Kidney (tissue), 22 donors: ENCODE measurements around the gene TOE1. TPM values are rescaled to one million over a fixed set of nuclear protein-coding genes. Genes with fewer than 3 reads are reported as not detected.
"Not testable (repeated sequence)": the region's sequence is repeated elsewhere in the genome, so short reads cannot be mapped to it uniquely, and the experiment has no call there.

Source experiments
- DNase-seq, 5 donors: peaks; one replicate each; pipeline ENCODE4 v3.0.0-alpha.2; 2013 to 2020
- FAIRE-seq: peaks from 2 replicates; lab custom pipeline; 2012; peaks lifted over from hg19 to GRCh38; lab: Jason Lieb, UNC
- H3K27ac ChIP-seq, 2 donors: one replicate each; pipeline ENCODE4 v1.7.0; 2013; ENCODE audit warnings: low read depth in 2 of 2, low read length in 2 of 2, inconsistent platforms in 1 of 2
- H3K27me3 ChIP-seq: one replicate; pipeline ENCODE4 v1.7.1; 2013; ENCODE audit warnings: low read length, inconsistent platforms; ENCODE audit not compliant: control insufficient read depth, insufficient read depth
- H3K36me3 ChIP-seq, 3 donors: one replicate each; pipeline versions ENCODE4 v1.7.0 to v1.7.1; 2013; ENCODE audit warnings: low read length in 3 of 3, control low read depth in 1 of 3, inconsistent platforms in 1 of 3; ENCODE audit not compliant: insufficient read depth in 3 of 3, control insufficient read depth in 2 of 3
- H3K4me1 ChIP-seq, 3 donors: one replicate each; pipeline versions ENCODE4 v1.7.0 to v1.7.1; 2013; ENCODE audit warnings: low read length in 3 of 3, inconsistent platforms in 1 of 3, low read depth in 1 of 3; ENCODE audit not compliant: control insufficient read depth in 2 of 3, insufficient read depth in 2 of 3
- H3K4me3 ChIP-seq, 3 donors: one replicate each; pipeline versions ENCODE4 v1.7.0 to v1.8.1; 2013; ENCODE audit warnings: low read length in 3 of 3, control low read depth in 1 of 3, inconsistent platforms in 1 of 3
- H3K9ac ChIP-seq, 3 donors: one replicate each; pipeline versions ENCODE4 v1.7.0 to v1.7.1; 2013; ENCODE audit warnings: low read length in 3 of 3, control low read depth in 1 of 3, inconsistent platforms in 1 of 3
- H3K9me3 ChIP-seq, 3 donors: one replicate each; pipeline versions ENCODE4 v1.7.0 to v1.7.1; 2013; ENCODE audit warnings: low read length in 3 of 3, control low read depth in 1 of 3, inconsistent platforms in 1 of 3; ENCODE audit not compliant: control insufficient read depth in 2 of 3, insufficient read depth in 1 of 3
- intact Hi-C: fragments of 100-400 bp; cut with DNase I; formaldehyde crosslinking; loops from one replicate; pipeline ENCODE4 v1.11.1; 2022
- long read RNA-seq, 10 donors: library from polyadenylated mRNA in 1 of 10; unstranded in 1 of 10; transcript quantifications; one replicate each; pipeline ENCODE4 v2.0.0 and lab custom pipeline, GENCODE V29; 2021 to 2026
- polyA plus RNA-seq: library from polyadenylated mRNA; stranded (reverse); fragments of 350-450 nt; fragmentation: Illumina TruSeq; extraction: RNeasy Lipid Tissue Mini Kit (QIAGEN cat#74804); gene quantifications from one replicate; pipeline ENCODE4 v1.2.3, GENCODE V29; 2014; ENCODE audit warnings: low read depth, low replicate concordance; ENCODE audit not compliant: insufficient read depth
- total RNA-seq: library from RNA; stranded (reverse); fragmentation: NEBNext Ultra II Directional; extraction: Animal tissue kit (Norgen Biotek cat#: 25700); gene quantifications from one replicate; pipeline ENCODE4 v1.2.1, GENCODE V29; 2021
- TF ChIP-seq, protein P1 (sequence below): IDR thresholded peaks from 3 replicates; pipeline ENCODE4 v1.5.1; 2012; ENCODE audit warnings: mild to moderate bottlenecking, moderate library complexity, borderline replicate concordance; ENCODE audit not compliant: insufficient read depth; ENCODE audit errors: extremely low read depth
- donor health status: control.
- donor health status: control.
- donor health status: control.
- donor health status: control.
- donor health status: control.
- donor health status: DM: yes; HTN: yes; CAD: no.
- donor health status: Normal renal cell carcinoma (clear cell type).

Gene TOE1
- total RNA-seq (10.4 TPM), polyA plus RNA-seq (7.3 TPM)
- long read RNA-seq, donor 1, partial matches to known transcripts: 0 of 2 reads
- long read RNA-seq, donor 1, other reads (novel, unspliced or antisense): 0 of 2 reads
- long read RNA-seq, donor 2, partial matches to known transcripts: 0 of 4 reads
- long read RNA-seq, donor 2, other reads (novel, unspliced or antisense): 0 of 4 reads
- long read RNA-seq, donor 3, partial matches to known transcripts: 0 of 2 reads
- long read RNA-seq, donor 3, other reads (novel, unspliced or antisense): 0 of 2 reads
- long read RNA-seq, donor 4, partial matches to known transcripts: 0 of 2 reads
- long read RNA-seq, donor 4, other reads (novel, unspliced or antisense): 0 of 2 reads
- long read RNA-seq, donor 5, partial matches to known transcripts: 0 of 1 reads
- long read RNA-seq, donor 5, other reads (novel, unspliced or antisense): 0 of 1 reads
- long read RNA-seq, donor 6, partial matches to known transcripts: 0 of 1 reads
- long read RNA-seq, donor 6, other reads (novel, unspliced or antisense): 0 of 1 reads
- long read RNA-seq, donor 7, partial matches to known transcripts: 2 of 10 reads
- long read RNA-seq, donor 7, other reads (novel, unspliced or antisense): 4 of 10 reads
- long read RNA-seq, donor 8, partial matches to known transcripts: 0 of 4 reads
- long read RNA-seq, donor 8, other reads (novel, unspliced or antisense): 0 of 4 reads
- long read RNA-seq, donor 9, partial matches to known transcripts: 0 of 1 reads
- long read RNA-seq, donor 9, other reads (novel, unspliced or antisense): 0 of 1 reads
- long read RNA-seq, donor 10, partial matches to known transcripts: 13 of 16 reads
- long read RNA-seq, donor 10, other reads (novel, unspliced or antisense): 0 of 16 reads

DNA sequence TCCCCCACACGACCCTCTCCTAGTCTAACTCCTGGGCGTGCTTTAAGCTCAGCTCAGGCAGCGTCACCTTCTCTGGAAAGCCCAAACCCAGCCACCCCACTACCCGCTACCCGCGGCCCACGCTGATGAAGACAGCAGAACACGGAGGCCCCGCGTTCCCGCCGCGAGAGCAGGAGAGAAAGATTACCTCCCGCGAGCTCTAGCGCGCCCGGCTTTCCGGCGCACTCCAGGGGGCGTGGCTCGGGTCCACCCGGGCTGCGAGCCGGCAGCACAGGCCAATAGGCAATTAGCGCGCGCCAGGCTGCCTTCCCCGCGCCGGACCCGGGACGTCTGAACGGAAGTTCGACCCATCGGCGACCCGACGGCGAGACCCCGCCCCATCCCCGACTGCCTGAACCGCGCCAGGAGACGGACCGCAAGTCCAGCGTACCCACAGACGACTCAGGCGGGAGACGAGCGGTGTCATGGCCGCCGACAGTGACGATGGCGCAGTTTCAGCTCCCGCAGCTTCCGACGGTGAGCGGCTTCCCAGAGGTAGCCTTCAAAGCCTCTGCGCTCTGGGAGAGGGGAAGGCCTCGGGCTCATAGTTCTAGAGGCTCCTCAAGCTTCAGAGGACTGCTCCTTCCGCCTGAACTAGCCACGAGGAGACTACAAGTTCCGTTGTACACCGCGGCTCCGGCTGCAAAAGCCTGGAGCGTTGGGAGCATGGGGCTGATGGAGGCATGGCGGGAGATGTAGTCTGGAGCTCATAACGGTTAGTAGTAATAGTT is at the start of gene TOE1, which contains the start of gene MUTYH:
TSS of gene TOE1 (plus strand) at position 382 of the 770 bp plus-strand sequence. CDS start at position 465, 83 bp downstream.
TSS of gene MUTYH (minus strand) at position 652 of the 770 bp plus-strand sequence. CDS start 5,935 bp downstream, outside the sequence.
- peak within 1 kb of the TSS; percentile 74 to 95 (median 91) for H3K9ac ChIP-seq
- FAIRE-seq: no peak
- peak within 1 kb of the TSS; percentile 92 to 99 (median 95) for H3K4me3 ChIP-seq
- peaks cover 0 to 30% (median 19%) of the 10 kb centered on the region in 3 donors for H3K36me3 ChIP-seq
- H3K9me3 ChIP-seq: no peaks in the 10 kb centered on the region
- DNase-seq: peak; percentile 95 to 98 (median 96)
- TF ChIP-seq, protein P1, sequence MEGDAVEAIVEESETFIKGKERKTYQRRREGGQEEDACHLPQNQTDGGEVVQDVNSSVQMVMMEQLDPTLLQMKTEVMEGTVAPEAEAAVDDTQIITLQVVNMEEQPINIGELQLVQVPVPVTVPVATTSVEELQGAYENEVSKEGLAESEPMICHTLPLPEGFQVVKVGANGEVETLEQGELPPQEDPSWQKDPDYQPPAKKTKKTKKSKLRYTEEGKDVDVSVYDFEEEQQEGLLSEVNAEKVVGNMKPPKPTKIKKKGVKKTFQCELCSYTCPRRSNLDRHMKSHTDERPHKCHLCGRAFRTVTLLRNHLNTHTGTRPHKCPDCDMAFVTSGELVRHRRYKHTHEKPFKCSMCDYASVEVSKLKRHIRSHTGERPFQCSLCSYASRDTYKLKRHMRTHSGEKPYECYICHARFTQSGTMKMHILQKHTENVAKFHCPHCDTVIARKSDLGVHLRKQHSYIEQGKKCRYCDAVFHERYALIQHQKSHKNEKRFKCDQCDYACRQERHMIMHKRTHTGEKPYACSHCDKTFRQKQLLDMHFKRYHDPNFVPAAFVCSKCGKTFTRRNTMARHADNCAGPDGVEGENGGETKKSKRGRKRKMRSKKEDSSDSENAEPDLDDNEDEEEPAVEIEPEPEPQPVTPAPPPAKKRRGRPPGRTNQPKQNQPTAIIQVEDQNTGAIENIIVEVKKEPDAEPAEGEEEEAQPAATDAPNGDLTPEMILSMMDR: peak; percentile 11
- no peaks in the 10 kb centered on the region for H3K27me3 ChIP-seq
- H3K4me1 ChIP-seq: peaks cover 0 to 17% (median 10%) of the 10 kb centered on the region in 3 donors
- H3K27ac ChIP-seq: peak within 1 kb of the TSS; percentile 98
- intact Hi-C loops: no loop called here

DNA sequence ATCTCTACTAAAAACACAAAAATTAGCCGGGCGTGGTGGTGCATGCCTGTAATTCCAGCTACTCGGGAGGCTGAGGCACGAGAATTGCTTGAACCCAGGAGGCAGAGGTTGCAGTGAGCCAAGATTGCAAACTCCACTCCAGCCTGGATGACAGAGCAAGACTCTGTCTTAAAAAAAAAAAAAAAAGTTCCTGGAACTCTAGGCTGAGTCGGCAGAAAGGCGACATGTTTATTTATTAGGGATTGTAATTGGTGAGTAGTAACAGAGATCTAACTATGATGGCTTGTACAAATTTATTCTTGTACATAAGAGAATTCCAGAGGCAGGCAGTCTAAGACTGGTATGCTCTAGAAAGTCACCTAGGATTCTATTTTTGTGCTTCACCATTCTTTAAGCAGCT is 49.0 kb upstream of the TOE1 start:
- H3K27ac ChIP-seq, H3K4me3 ChIP-seq, H3K36me3 ChIP-seq, H3K9me3 ChIP-seq, H3K27me3 ChIP-seq, intact Hi-C loops, FAIRE-seq, H3K4me1 ChIP-seq, H3K9ac ChIP-seq, DNase-seq: not testable (repeated sequence)

- intact Hi-C loops: no loop called here
- Histone ChIP-seq H3K27me3 (no peaks in the 10 kb centered on the region), H3K27ac (no peak overlapping the region), H3K9me3 (no peaks in the 10 kb centered on the region), H3K4me3 (no peak overlapping the region), H3K9ac (no peak overlapping the region), H3K36me3 (no peaks in the 10 kb centered on the region), H3K4me1 (no peaks in the 10 kb centered on the region)
- DNase-seq: peak in 2 of 5 donors; percentile 13 to 25
- FAIRE-seq: no peak
- TF ChIP-seq, protein P1: no peak
Observed at GRCh38 chr1:45291716-45292115, 48.3 kb upstream of the TOE1 start.
